B cell (primary cell): Measurements from ENCODE around the gene PNPO. TPM values are rescaled to one million over a fixed set of nuclear protein-coding genes. Genes with fewer than 3 reads are reported as not detected.

Experiments
- ATAC-seq: fragments of 200-7000 bp; cut with Tn5 transposase; one replicate; pipeline ENCODE4 v1.10.0; 2021; ENCODE audit warnings: low read depth, mild to moderate bottlenecking, moderate number of reproducible peaks, moderate library complexity
- CTCF ChIA-PET: fragments of 350-600 bp; sonication (Branson Sonifier 250); formaldehyde crosslinking; loops from one replicate; lab custom pipeline; 2021; ENCODE audit warnings: antibody characterized with exemption, inconsistent platforms; lab: Charles Lee
- POLR2A ChIA-PET: fragments of 350-600 bp; sonication (Branson Sonifier 250); formaldehyde crosslinking; loops from one replicate; lab custom pipeline; 2021; ENCODE audit warnings: antibody characterized with exemption; lab: Charles Lee
- DNase-seq: peaks from one replicate; pipeline ENCODE4 v3.0.0; 2013
- H2AFZ ChIP-seq: 2 replicates; pipeline ENCODE4 v1.6.1; 2012; ENCODE audit warnings: mild to moderate bottlenecking, low read depth, low read length; ENCODE audit not compliant: insufficient read depth, poor library complexity, severe bottlenecking
- H3K27ac ChIP-seq, 2 donors: 1 replicate in 1 of 2; 2 replicates in 1 of 2; pipeline ENCODE4 v1.5.1; 2012 to 2013; ENCODE audit warnings: low read length in 2 of 2, mild to moderate bottlenecking in 2 of 2, moderate library complexity in 1 of 2
- H3K27me3 ChIP-seq, 4 experiments: fragments of 200-600 bp in 1 of 4; sonication (generic) in 1 of 4; replicated peaks in 1 of 4; 1 replicate in 2 of 4; 2 replicates in 2 of 4; pipeline versions ENCODE4 v1.6.1 to v1.7.0; 2013 to 2016; ENCODE audit warnings: low read length in 3 of 4, mild to moderate bottlenecking in 2 of 4, mixed read lengths in 1 of 4, moderate library complexity in 1 of 4; ENCODE audit not compliant: insufficient read depth in 4 of 4, control insufficient read depth in 3 of 4; ENCODE audit errors: control extremely low read depth in 1 of 4
- H3K36me3 ChIP-seq, 2 experiments: replicated peaks in 1 of 2; 1 replicate in 1 of 2; 2 replicates in 1 of 2; pipeline versions ENCODE4 v1.6.1 to v1.7.1; 2013; ENCODE audit warnings: low read length in 1 of 2; ENCODE audit not compliant: insufficient read depth in 2 of 2, control insufficient read depth in 1 of 2; ENCODE audit errors: control extremely low read depth in 1 of 2, extremely low read depth in 1 of 2
- H3K4me1 ChIP-seq, 2 donors: fragments of 200-600 bp in 1 of 2; sonication (generic) in 1 of 2; 1 replicate in 1 of 2; 2 replicates in 1 of 2; pipeline versions ENCODE4 v1.5.1 to v1.6.1; 2013 to 2017; ENCODE audit warnings: low read length in 2 of 2; ENCODE audit not compliant: control insufficient read depth in 2 of 2, insufficient read depth in 2 of 2
- H3K4me2 ChIP-seq: replicated peaks from 2 replicates; pipeline ENCODE3; 2012; ENCODE audit warnings: mild to moderate bottlenecking, low read depth, low read length; ENCODE audit not compliant: poor library complexity, severe bottlenecking
- H3K4me3 ChIP-seq, 5 experiments: fragments of 200-600 bp in 1 of 5; sonication (generic) in 1 of 5; 1 replicate in 3 of 5; 2 replicates in 2 of 5; pipeline versions ENCODE4 v1.5.1 to v1.7.0; 2011 to 2016; ENCODE audit warnings: low read length in 4 of 5, mild to moderate bottlenecking in 4 of 5, low read depth in 2 of 5, control low read depth in 1 of 5, moderate library complexity in 1 of 5; ENCODE audit not compliant: insufficient read depth in 1 of 5; ENCODE audit errors: control extremely low read depth in 1 of 5, extremely low read depth in 1 of 5
- H3K79me2 ChIP-seq: fragments of 200-600 bp; sonication (generic); one replicate; pipeline ENCODE4 v1.6.0; 2016; ENCODE audit warnings: low read length; ENCODE audit not compliant: control insufficient read depth, insufficient read depth
- H3K9ac ChIP-seq: fragments of 200-600 bp; sonication (generic); 2 replicates; pipeline ENCODE4 v1.6.1; 2017; ENCODE audit warnings: mild to moderate bottlenecking, low read length, moderate library complexity
- H3K9me3 ChIP-seq, 3 donors: one replicate each; pipeline versions ENCODE4 v1.6.1 to v1.7.1; 2013; ENCODE audit warnings: low read length in 2 of 3; ENCODE audit not compliant: control insufficient read depth in 2 of 3, insufficient read depth in 1 of 3; ENCODE audit errors: control extremely low read depth in 1 of 3
- H4K20me1 ChIP-seq: 2 replicates; pipeline ENCODE4 v1.6.0; 2012; ENCODE audit warnings: mild to moderate bottlenecking, low read length; ENCODE audit not compliant: insufficient read depth, control insufficient read depth, poor library complexity, severe bottlenecking
- H3K27ac Mint-ChIP-seq: one replicate; pipeline ENCODE4 v1.8.0; 2021; ENCODE audit warnings: mixed read lengths
- H3K27me3 Mint-ChIP-seq: one replicate; pipeline ENCODE4 v1.8.0; 2021; ENCODE audit warnings: mixed read lengths
- H3K4me1 Mint-ChIP-seq: one replicate; pipeline ENCODE4 v1.8.0; 2021; ENCODE audit warnings: mixed read lengths
- H3K4me3 Mint-ChIP-seq: one replicate; pipeline ENCODE4 v1.8.0; 2021; ENCODE audit warnings: mixed read lengths
- H3K9me3 Mint-ChIP-seq: one replicate; pipeline ENCODE4 v1.8.0; 2022; ENCODE audit warnings: mixed read lengths; ENCODE audit not compliant: insufficient read depth
- CTCF ChIP-seq: fragments of 200-600 bp; IDR thresholded peaks from one replicate; pipeline ENCODE4 v1.8.0; 2022; ENCODE audit warnings: antibody characterized with exemption, mild to moderate bottlenecking
- EZH2 ChIP-seq: IDR thresholded peaks from 2 replicates; pipeline ENCODE4 v1.6.1; 2012; ENCODE audit warnings: borderline replicate concordance, low read depth, mild to moderate bottlenecking, moderate library complexity, low read length; ENCODE audit not compliant: insufficient read depth, poor library complexity, severe bottlenecking
- WGBS: methylation state at CpG from one replicate; pipeline ENCODE4 v1.1.5; 2013; ENCODE audit warnings: missing lambda C conversion rate; ENCODE audit not compliant: insufficient coverage; 5-methylcytosine and 5-hydroxymethylcytosine counted together
- intact Hi-C: fragments of 100-400 bp; cut with micrococcal nuclease; formaldehyde crosslinking; loops from one replicate; pipeline ENCODE4 v1.10.0; 2022
- polyA plus RNA-seq: library from polyadenylated mRNA; depleted of rRNA; stranded (reverse); fragments of >200 nt; gene quantifications from 2 replicates; pipeline ENCODE4 v1.2.3, GENCODE V29; 2012
- total RNA-seq, 2 donors: library from RNA; stranded (reverse); fragments of 120-200 nt in 1 of 2; gene quantifications; 1 replicate in 1 of 2; 2 replicates in 1 of 2; pipeline versions ENCODE4 v1.2.3 to v1.2.4, GENCODE V29; 2013 to 2022

The PNPO gene
- total and polyA plus RNA-seq, 2 donors (not counting 1 experiment from before 2014, with no cell fraction given): 8.0 to 14.7 TPM

- ChIA-PET POLR2A (no interaction called here), CTCF (interaction anchor here (1.0 to 1.4 kb wide), 2 partner anchors 11 to 14 kb away, joined by 3 to 5 read pairs; no protein-coding TSS in a partner anchor)
- Mint-ChIP-seq H3K4me1 (peaks cover 6% of the 10 kb centered on the region), H3K27ac (no peak overlapping the region), H3K27me3 (no peaks in the 10 kb centered on the region), H3K4me3 (no peak overlapping the region), H3K9me3 (no peaks in the 10 kb centered on the region)
- H4K20me1 ChIP-seq: no peaks in the 10 kb centered on the region
- no peak for TF ChIP-seq EZH2
- TF ChIP-seq CTCF: no peak
- H3K9ac ChIP-seq: no peak overlapping the region
- no peaks in the 10 kb centered on the region for H3K9me3 ChIP-seq
- intact Hi-C loops: no loop called here
- no peak overlapping the region for H3K4me2 ChIP-seq
- peaks cover 4% of the 10 kb centered on the region for H3K79me2 ChIP-seq
- no peak overlapping the region for H2AFZ ChIP-seq
- 100% methylated on average over 5 of the region's 5 CpGs for WGBS
- H3K27ac ChIP-seq: no peak overlapping the region
- H3K4me3 ChIP-seq: no peak overlapping the region
- no peak for DNase-seq
- H3K36me3 ChIP-seq: no peaks in the 10 kb centered on the region
- peaks cover 3 to 5% of the 10 kb centered on the region in 2 donors for H3K4me1 ChIP-seq
- ATAC-seq: no peak
- H3K27me3 ChIP-seq: no peaks in the 10 kb centered on the region
Observed at GRCh38 chr17:47935961-47936360, 5.4 kb upstream of the PNPO start.

GRCh38 chr17:47937941-47938340 is 3.4 kb upstream of the PNPO start:
- CTCF ChIA-PET: interaction anchor here (0.6 to 1.7 kb wide), 3 partner anchors 9 to 48 kb away, joined by 3 to 8 read pairs (median 6); no protein-coding TSS in a partner anchor
- no peak overlapping the region for H3K27ac ChIP-seq
- H3K9me3 ChIP-seq: no peaks in the 10 kb centered on the region
- H3K4me1 Mint-ChIP-seq: peaks cover 23% of the 10 kb centered on the region
- H3K4me1 ChIP-seq: peaks cover 11 to 17% of the 10 kb centered on the region in 2 donors
- no peak overlapping the region for H3K4me3 Mint-ChIP-seq
- 76% methylated on average over 4 of the region's 5 CpGs for WGBS
- intact Hi-C loops: no loop called here
- H3K27ac Mint-ChIP-seq: no peak overlapping the region
- no peak for DNase-seq
- no peak for TF ChIP-seq CTCF
- TF ChIP-seq EZH2: no peak
- no peaks in the 10 kb centered on the region for H3K9me3 Mint-ChIP-seq
- H3K36me3 ChIP-seq: no peaks in the 10 kb centered on the region
- no peak overlapping the region for H3K4me3 ChIP-seq
- H3K27me3 ChIP-seq: no peaks in the 10 kb centered on the region
- peaks cover 9% of the 10 kb centered on the region for H3K79me2 ChIP-seq
- no peaks in the 10 kb centered on the region for H4K20me1 ChIP-seq
- no peak overlapping the region for H3K9ac ChIP-seq
- H2AFZ ChIP-seq: no peak overlapping the region
- POLR2A ChIA-PET: no interaction called here
- H3K4me2 ChIP-seq: no peak overlapping the region
- no peaks in the 10 kb centered on the region for H3K27me3 Mint-ChIP-seq
- ATAC-seq: no peak
